ENCODE measurements around the gene KIF23. TPM values are rescaled to one million over a fixed set of nuclear protein-coding genes. Genes with fewer than 3 reads are reported as not detected.

Gene KIF23
- total RNA-seq, 1 donor from 2014 or later = 67.3 TPM

- TF ChIP-seq CTCF (conservative IDR thresholded peaks at IDR 0.05) = no peak
- Mint-ChIP-seq H3K4me1 (no peaks in the 10 kb centered on the region), H3K4me3 (no peak overlapping the region), H3K27ac (ENCODE audit: unreplicated experiment) (no peak overlapping the region), H3K36me3 (ENCODE audit: low read depth) (no peaks in the 10 kb centered on the region), H3K9me3 (no peaks in the 10 kb centered on the region), H3K27me3 (ENCODE audit: low read depth) (no peaks in the 10 kb centered on the region)
- DNase-seq (ENCODE audit: low read depth, low spot score) = no peak
Observed at GRCh38 chr15:69405110-69405509, 9.0 kb upstream of the KIF23 start.

- H3K36me3 Mint-ChIP-seq (ENCODE audit: low read depth) = no peaks in the 10 kb centered on the region
- no peaks in the 10 kb centered on the region for H3K9me3 Mint-ChIP-seq
- peak overlapping the region; percentile 24 for H3K4me3 Mint-ChIP-seq
- no peaks in the 10 kb centered on the region for H3K27me3 Mint-ChIP-seq (ENCODE audit: low read depth)
- TF ChIP-seq CTCF (conservative IDR thresholded peaks at IDR 0.05) = no peak
- no peak overlapping the region for H3K27ac Mint-ChIP-seq (ENCODE audit: unreplicated experiment)
- DNase-seq (ENCODE audit: low read depth, low spot score) = no peak
- H3K4me1 Mint-ChIP-seq = no peaks in the 10 kb centered on the region
Observed at GRCh38 chr15:69407719-69408400, 6.3 kb upstream of the KIF23 start.

GRCh38 chr15:69408841-69409240, 5.3 kb upstream of the KIF23 start:
- DNase-seq (ENCODE audit: low read depth, low spot score) = no peak
- Mint-ChIP-seq H3K9me3 (no peaks in the 10 kb centered on the region), H3K27ac (ENCODE audit: unreplicated experiment) (no peak overlapping the region), H3K4me3 (no peak overlapping the region), H3K27me3 (ENCODE audit: low read depth) (no peaks in the 10 kb centered on the region), H3K36me3 (ENCODE audit: low read depth) (no peaks in the 10 kb centered on the region), H3K4me1 (peaks cover 6% of the 10 kb centered on the region)
- no peak for TF ChIP-seq CTCF (conservative IDR thresholded peaks at IDR 0.05)

GRCh38 chr15:69410248-69410874, 3.8 kb upstream of the KIF23 start:
- no peaks in the 10 kb centered on the region for H3K9me3 Mint-ChIP-seq

GRCh38 chr15:69412274-69412673, 1.9 kb upstream of the KIF23 start:
- H3K4me1 Mint-ChIP-seq = peaks cover 27% of the 10 kb centered on the region
- DNase-seq (ENCODE audit: low read depth, low spot score) = no peak
- H3K36me3 Mint-ChIP-seq (ENCODE audit: low read depth) = no peaks in the 10 kb centered on the region
- no peaks in the 10 kb centered on the region for H3K9me3 Mint-ChIP-seq
- H3K4me3 Mint-ChIP-seq = peak overlapping the region; percentile 85
- no peaks in the 10 kb centered on the region for H3K27me3 Mint-ChIP-seq (ENCODE audit: low read depth)
- no peak overlapping the region for H3K27ac Mint-ChIP-seq (ENCODE audit: unreplicated experiment)
- TF ChIP-seq CTCF (conservative IDR thresholded peaks at IDR 0.05) = no peak

More at GRCh38 chr15:69410248-69410874, 3.8 kb upstream of the KIF23 start:
- Mint-ChIP-seq H3K36me3 (ENCODE audit: low read depth) (no peaks in the 10 kb centered on the region), H3K4me3 (no peak overlapping the region), H3K4me1 (peaks cover 16% of the 10 kb centered on the region), H3K27me3 (ENCODE audit: low read depth) (no peaks in the 10 kb centered on the region), H3K27ac (ENCODE audit: unreplicated experiment) (no peak overlapping the region)
- DNase-seq (ENCODE audit: low read depth, low spot score) = no peak
- no peak for TF ChIP-seq CTCF (conservative IDR thresholded peaks at IDR 0.05)

Data from neural crest cell (in vitro differentiated cells).